ENCODE measurements around the gene TCP11.

The TCP11 gene

DNA sequence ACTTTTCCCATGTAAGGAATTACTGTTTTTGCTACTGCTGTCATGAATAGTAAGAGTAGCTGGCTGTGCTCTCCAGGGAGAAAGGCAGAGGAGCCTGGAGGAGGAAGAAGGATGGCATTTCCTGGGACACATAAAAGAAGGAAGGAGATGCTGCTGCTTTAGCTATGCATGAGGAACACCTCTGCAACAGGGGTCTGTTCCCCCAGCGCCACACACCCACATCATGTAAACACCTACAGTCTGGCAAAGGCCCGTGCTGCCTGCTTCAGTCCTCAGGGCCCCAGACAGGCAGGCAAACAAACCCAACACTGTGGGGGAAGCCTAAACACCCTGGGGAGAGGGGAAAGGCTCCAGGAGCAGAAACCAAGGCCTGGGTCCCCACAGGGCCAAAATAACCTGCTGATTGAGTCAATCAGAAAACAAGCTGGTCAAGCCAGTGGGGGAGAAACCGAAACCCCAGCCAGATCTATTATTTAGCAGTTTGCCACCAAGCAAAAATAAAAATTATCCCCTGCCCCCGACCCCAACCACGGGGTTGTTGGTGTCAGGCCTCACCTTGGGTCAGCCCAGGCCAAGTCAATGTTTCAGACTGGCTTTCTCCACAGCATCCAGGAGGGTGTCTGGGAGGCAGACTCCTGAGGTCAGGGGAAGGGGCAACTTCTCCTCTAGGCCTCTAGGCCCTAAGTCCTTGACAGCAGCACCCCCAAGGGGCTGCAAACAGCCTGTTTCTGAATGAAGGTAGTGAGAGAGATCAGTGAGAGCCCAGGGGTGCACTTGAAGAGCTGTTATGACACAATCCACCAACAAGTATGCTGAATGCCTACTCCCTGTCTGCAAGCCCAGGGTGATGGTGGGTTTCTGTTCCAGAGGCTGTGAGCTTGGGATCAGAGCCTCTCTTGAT lies 38.0 kb upstream of the TCP11 start:
- H3K27me3 Mint-ChIP-seq: peaks cover 43% of the 10 kb centered on the region

GRCh38 chr6:35178012-35178411 lies 36.9 kb upstream of the TCP11 start:
- DNase-seq (ENCODE audit: low spot score in 2 of 2) (no peak), ATAC-seq (replicated peaks; ENCODE audit: extremely low read depth, poor library complexity, severe bottlenecking) (no peak)
- peaks cover 9% of the 10 kb centered on the region for H3K4me1 Mint-ChIP-seq
- H3K36me3 Mint-ChIP-seq (ENCODE audit: insufficient read depth): no peaks in the 10 kb centered on the region
- no peaks in the 10 kb centered on the region for H3K9me3 Mint-ChIP-seq
- no peak overlapping the region for H3K4me3 Mint-ChIP-seq
- no peak overlapping the region for H3K27ac Mint-ChIP-seq (ENCODE audit: low read depth)
- peaks cover 43% of the 10 kb centered on the region for H3K27me3 Mint-ChIP-seq

More for the DNA sequence above, 38.0 kb upstream of the TCP11 start:
- Mint-ChIP-seq H3K4me1 (no peaks in the 10 kb centered on the region), H3K4me3 (no peak overlapping the region), H3K27ac (ENCODE audit: low read depth) (no peak overlapping the region), H3K9me3 (no peaks in the 10 kb centered on the region), H3K36me3 (ENCODE audit: insufficient read depth) (no peaks in the 10 kb centered on the region)
- ATAC-seq (replicated peaks; ENCODE audit: extremely low read depth, poor library complexity, severe bottlenecking): no peak
- no peak for DNase-seq (ENCODE audit: low spot score in 2 of 2)

- no peak for ATAC-seq (replicated peaks; ENCODE audit: extremely low read depth, poor library complexity, severe bottlenecking)
- Mint-ChIP-seq H3K9me3 (no peaks in the 10 kb centered on the region), H3K36me3 (ENCODE audit: insufficient read depth) (no peaks in the 10 kb centered on the region), H3K27me3 (peaks cover 41% of the 10 kb centered on the region), H3K27ac (ENCODE audit: low read depth) (no peak overlapping the region), H3K4me1 (peaks cover 9% of the 10 kb centered on the region), H3K4me3 (no peak overlapping the region)
- DNase-seq (ENCODE audit: low spot score in 2 of 2): no peak
Observed at GRCh38 chr6:35177596-35177995, 36.5 kb upstream of the TCP11 start.

- ATAC-seq (replicated peaks; ENCODE audit: extremely low read depth, poor library complexity, severe bottlenecking) (no peak), DNase-seq (ENCODE audit: low spot score in 2 of 2) (no peak)
- Mint-ChIP-seq H3K27ac (ENCODE audit: low read depth) (no peak overlapping the region), H3K9me3 (no peaks in the 10 kb centered on the region), H3K27me3 (peaks cover 38% of the 10 kb centered on the region), H3K4me3 (no peak overlapping the region), H3K36me3 (ENCODE audit: insufficient read depth) (no peaks in the 10 kb centered on the region), H3K4me1 (peaks cover 9% of the 10 kb centered on the region)
Observed at GRCh38 chr6:35177157-35177556, 36.0 kb upstream of the TCP11 start.

- peaks cover 38% of the 10 kb centered on the region for H3K27me3 Mint-ChIP-seq
- ATAC-seq (replicated peaks; ENCODE audit: extremely low read depth, poor library complexity, severe bottlenecking): no peak
- H3K9me3 Mint-ChIP-seq: no peaks in the 10 kb centered on the region
- no peaks in the 10 kb centered on the region for H3K36me3 Mint-ChIP-seq (ENCODE audit: insufficient read depth)
- DNase-seq (ENCODE audit: low spot score in 2 of 2): no peak
- no peak overlapping the region for H3K4me3 Mint-ChIP-seq
- H3K4me1 Mint-ChIP-seq: peaks cover 9% of the 10 kb centered on the region
- H3K27ac Mint-ChIP-seq (ENCODE audit: low read depth): no peak overlapping the region
Observed at GRCh38 chr6:35176301-35177024, 35.3 kb upstream of the TCP11 start.

- Mint-ChIP-seq H3K4me3 (no peak overlapping the region), H3K4me1 (peaks cover 9% of the 10 kb centered on the region), H3K9me3 (peaks cover 4% of the 10 kb centered on the region), H3K27me3 (peaks cover 38% of the 10 kb centered on the region), H3K27ac (ENCODE audit: low read depth) (no peak overlapping the region), H3K36me3 (ENCODE audit: insufficient read depth) (peaks cover 1% of the 10 kb centered on the region)
- DNase-seq (ENCODE audit: low spot score in 2 of 2): no peak
- no peak for ATAC-seq (replicated peaks; ENCODE audit: extremely low read depth, poor library complexity, severe bottlenecking)
Observed at GRCh38 chr6:35174501-35174900, 33.4 kb upstream of the TCP11 start.

- no peak overlapping the region for H3K4me3 Mint-ChIP-seq
- H3K27me3 Mint-ChIP-seq: peaks cover 38% of the 10 kb centered on the region
- H3K36me3 Mint-ChIP-seq (ENCODE audit: insufficient read depth): peaks cover 1% of the 10 kb centered on the region
- H3K27ac Mint-ChIP-seq (ENCODE audit: low read depth): no peak overlapping the region
- DNase-seq (ENCODE audit: low spot score in 2 of 2): no peak
- peaks cover 9% of the 10 kb centered on the region for H3K4me1 Mint-ChIP-seq
- H3K9me3 Mint-ChIP-seq: peaks cover 6% of the 10 kb centered on the region
- ATAC-seq (replicated peaks; ENCODE audit: extremely low read depth, poor library complexity, severe bottlenecking): no peak
Observed at GRCh38 chr6:35174088-35174434, 32.9 kb upstream of the TCP11 start.

DNA sequence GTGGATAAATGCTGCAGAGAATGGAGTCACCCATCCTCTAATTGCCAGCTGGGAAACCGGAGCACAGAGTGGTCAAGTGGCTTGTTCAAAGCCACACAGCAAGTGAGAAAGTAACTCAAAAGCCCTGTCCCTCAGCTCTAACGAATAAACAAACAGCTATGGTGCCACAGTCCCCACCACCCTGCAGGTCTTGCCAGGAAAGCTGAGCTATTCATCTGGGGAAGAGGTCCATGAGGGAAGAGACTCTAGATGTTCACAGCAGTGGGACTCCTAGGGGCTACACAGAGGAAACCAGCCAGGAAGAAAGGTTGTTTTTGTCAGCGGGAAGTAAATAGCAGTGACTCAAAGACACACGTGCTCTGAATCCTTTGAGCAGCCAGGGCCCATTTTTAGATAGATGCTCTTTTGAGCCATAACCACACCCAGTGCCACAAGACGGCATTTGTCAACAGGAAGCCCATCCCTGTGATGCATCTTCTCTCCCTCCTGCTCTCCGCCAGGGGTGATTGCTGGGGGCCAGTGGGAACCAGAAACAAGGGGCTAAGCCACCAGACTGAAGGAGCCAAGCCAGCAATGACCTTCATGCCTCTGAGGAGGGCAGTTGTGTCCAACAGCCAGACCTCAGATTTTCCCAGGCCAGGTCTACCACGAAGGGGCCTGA lies 32.4 kb upstream of the TCP11 start:
- Mint-ChIP-seq H3K4me1 (peaks cover 9% of the 10 kb centered on the region), H3K36me3 (ENCODE audit: insufficient read depth) (peaks cover 3% of the 10 kb centered on the region), H3K9me3 (peaks cover 6% of the 10 kb centered on the region), H3K4me3 (no peak overlapping the region), H3K27me3 (peaks cover 38% of the 10 kb centered on the region), H3K27ac (ENCODE audit: low read depth) (no peak overlapping the region)
- no peak for DNase-seq (ENCODE audit: low spot score in 2 of 2)
- no peak for ATAC-seq (replicated peaks; ENCODE audit: extremely low read depth, poor library complexity, severe bottlenecking)

DNA sequence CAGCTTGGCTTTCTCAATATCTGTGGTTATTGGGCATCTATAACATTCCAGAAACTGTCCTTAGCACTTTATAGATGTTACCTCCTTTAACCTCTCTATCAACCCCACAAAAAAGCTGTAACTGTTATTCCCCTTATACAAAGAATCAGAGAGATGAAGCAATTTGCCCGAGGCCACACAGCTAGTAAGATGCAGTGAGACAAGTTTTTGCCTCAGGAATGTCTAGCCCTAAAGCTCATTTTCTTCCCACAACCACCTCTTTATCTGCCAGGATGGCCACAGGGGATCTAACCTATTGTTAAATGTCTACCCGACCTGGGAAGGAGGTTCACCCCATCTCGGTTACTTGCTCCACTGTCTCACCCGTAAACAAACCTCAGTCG lies 31.9 kb upstream of the TCP11 start:
- DNase-seq (ENCODE audit: low spot score in 2 of 2) (no peak), ATAC-seq (replicated peaks; ENCODE audit: extremely low read depth, poor library complexity, severe bottlenecking) (no peak)
- Mint-ChIP-seq H3K36me3 (ENCODE audit: insufficient read depth) (peaks cover 3% of the 10 kb centered on the region), H3K4me1 (peaks cover 9% of the 10 kb centered on the region), H3K27ac (ENCODE audit: low read depth) (no peak overlapping the region), H3K9me3 (peaks cover 6% of the 10 kb centered on the region), H3K4me3 (no peak overlapping the region), H3K27me3 (peaks cover 33% of the 10 kb centered on the region)

- ATAC-seq (replicated peaks; ENCODE audit: extremely low read depth, poor library complexity, severe bottlenecking) (no peak), DNase-seq (ENCODE audit: low spot score in 2 of 2) (no peak)
- Mint-ChIP-seq H3K27me3 (peaks cover 21% of the 10 kb centered on the region), H3K36me3 (ENCODE audit: insufficient read depth) (peaks cover 5% of the 10 kb centered on the region), H3K27ac (ENCODE audit: low read depth) (no peak overlapping the region), H3K4me1 (peaks cover 9% of the 10 kb centered on the region), H3K9me3 (peaks cover 6% of the 10 kb centered on the region), H3K4me3 (no peak overlapping the region)
Observed at GRCh38 chr6:35170891-35171290, 29.8 kb upstream of the TCP11 start.

DNA sequence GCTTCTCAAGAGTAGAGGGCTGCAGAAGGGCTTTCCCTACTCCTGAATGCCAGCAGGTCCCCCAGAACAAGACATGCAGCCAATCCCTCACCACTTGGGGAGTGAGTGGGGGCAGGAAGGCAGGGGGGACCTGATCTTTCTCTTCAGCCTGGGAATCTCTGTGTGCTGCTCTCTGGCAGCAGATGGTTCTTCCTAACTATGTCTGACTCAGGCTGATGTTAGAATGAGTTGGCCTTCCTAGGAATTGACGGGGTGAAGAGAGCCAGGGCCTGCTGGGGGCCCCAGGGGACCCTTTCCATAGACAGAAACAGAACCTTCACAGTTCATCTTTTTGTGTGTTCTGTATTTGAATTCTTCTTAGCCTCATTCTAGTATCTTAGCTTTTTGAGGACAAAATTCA lies 29.0 kb upstream of the TCP11 start:
- peaks cover 5% of the 10 kb centered on the region for H3K36me3 Mint-ChIP-seq (ENCODE audit: insufficient read depth)

GRCh38 chr6:35168461-35168861 lies 27.3 kb upstream of the TCP11 start:
- Mint-ChIP-seq H3K9me3 (peaks cover 6% of the 10 kb centered on the region), H3K36me3 (ENCODE audit: insufficient read depth) (peaks cover 5% of the 10 kb centered on the region), H3K4me1 (peaks cover 3% of the 10 kb centered on the region), H3K4me3 (no peak overlapping the region), H3K27ac (ENCODE audit: low read depth) (no peak overlapping the region), H3K27me3 (peaks cover 28% of the 10 kb centered on the region)
- ATAC-seq (replicated peaks; ENCODE audit: extremely low read depth, poor library complexity, severe bottlenecking) (no peak), DNase-seq (ENCODE audit: low spot score in 2 of 2) (no peak)

More for the DNA sequence above, 29.0 kb upstream of the TCP11 start:
- no peak for ATAC-seq (replicated peaks; ENCODE audit: extremely low read depth, poor library complexity, severe bottlenecking)
- Mint-ChIP-seq H3K27me3 (peaks cover 28% of the 10 kb centered on the region), H3K9me3 (peaks cover 6% of the 10 kb centered on the region), H3K27ac (ENCODE audit: low read depth) (no peak overlapping the region), H3K4me1 (peaks cover 9% of the 10 kb centered on the region), H3K4me3 (no peak overlapping the region)
- DNase-seq (ENCODE audit: low spot score in 2 of 2): no peak
